Measurements from ENCODE around the gene NRDE2.

The NRDE2 gene

GRCh38 chr14:90299408-90299807, 32.3 kb downstream of the NRDE2 start:
- no peak for DNase-seq (ENCODE audit: low read depth)

GRCh38 chr14:90297876-90298629, 33.7 kb downstream of the NRDE2 start:
- DNase-seq (ENCODE audit: low read depth): no peak

GRCh38 chr14:90296641-90297040, 35.1 kb downstream of the NRDE2 start:
- no peak for DNase-seq (ENCODE audit: low read depth)

GRCh38 chr14:90295870-90296516, 35.7 kb downstream of the NRDE2 start:
- DNase-seq (ENCODE audit: low read depth): no peak

- DNase-seq (ENCODE audit: low read depth): no peak
Observed at GRCh38 chr14:90294872-90295271, 36.9 kb downstream of the NRDE2 start.

GRCh38 chr14:90293766-90294730, 37.7 kb downstream of the NRDE2 start:
- no peak for DNase-seq (ENCODE audit: low read depth)

- DNase-seq (ENCODE audit: low read depth): peak; percentile 64
Observed at GRCh38 chr14:90291699-90292098, 40.0 kb downstream of the NRDE2 start.

- no peak for DNase-seq (ENCODE audit: low read depth)
Observed at GRCh38 chr14:90290337-90291011, 41.3 kb downstream of the NRDE2 start.

GRCh38 chr14:90288651-90289355, 42.9 kb downstream of the NRDE2 start:
- no peak for DNase-seq (ENCODE audit: low read depth)

- no peak for DNase-seq (ENCODE audit: low read depth)
Observed at GRCh38 chr14:90287791-90288190, 44.0 kb downstream of the NRDE2 start.

GRCh38 chr14:90281756-90282155, 50.0 kb downstream of the NRDE2 start:
- DNase-seq (ENCODE audit: low read depth): peak; percentile 34

GRCh38 chr14:90281261-90281660, 50.5 kb downstream of the NRDE2 start:
- DNase-seq (ENCODE audit: low read depth): peak; percentile 92

- DNase-seq (ENCODE audit: low read depth): no peak
Observed at GRCh38 chr14:90280096-90280495, 51.6 kb downstream of the NRDE2 start.

GRCh38 chr14:90278199-90279175, 53.3 kb downstream of the NRDE2 start:
- no peak for DNase-seq (ENCODE audit: low read depth)

- no peak for DNase-seq (ENCODE audit: low read depth)
Observed at GRCh38 chr14:90277581-90278198, 54.1 kb downstream of the NRDE2 start.

- peak; percentile 56 for DNase-seq (ENCODE audit: low read depth)
Observed at GRCh38 chr14:90276646-90277367, 54.9 kb downstream of the NRDE2 start.

GRCh38 chr14:90275820-90276219, 55.9 kb downstream of the NRDE2 start:
- DNase-seq (ENCODE audit: low read depth): peak; percentile 41

- no peak for DNase-seq (ENCODE audit: low read depth)
Observed at GRCh38 chr14:90275458-90275814, 56.3 kb downstream of the NRDE2 start.

Measured in ELR (cell line).